OCI-LY1 (cell line): ENCODE results near the gene ZNF804B.

Source experiments
- CTCF ChIP-seq: fragments of 200-600 bp; sonication (generic), shearing (Covaris generic); IDR thresholded peaks from 2 replicates; pipeline ENCODE4 v1.5.1; 2017; ENCODE audit warnings: mild to moderate bottlenecking, antibody characterized with exemption, low read length, moderate library complexity, mixed read lengths
- EZH2 ChIP-seq: fragments of 200-600 bp; sonication (generic), shearing (Covaris generic); IDR thresholded peaks from 2 replicates; pipeline ENCODE4 v1.8.0; 2017; ENCODE audit warnings: borderline replicate concordance, mixed run types, mild to moderate bottlenecking, antibody characterized with exemption, low read length, moderate library complexity, mixed read lengths

- TF ChIP-seq CTCF (no peak), EZH2 (no peak)
These were observed 192.3 kb downstream of the ZNF804B start for GRCh38 chr7:88951826-88952225.
